ENCODE measurements around the gene HOXC4.
"Not testable (repeated sequence)": the region's sequence is repeated elsewhere in the genome, so short reads cannot be mapped to it uniquely, and the experiment has no call there.

HOXC4 gene

GRCh38 chr12:54042033-54042432 is 11.6 kb upstream of the HOXC4 start:
- not testable (repeated sequence) for DNase-seq

GRCh38 chr12:54042970-54043853 is 10.4 kb upstream of the HOXC4 start:
- DNase-seq: no peak

GRCh38 chr12:54044425-54045103 is 9.1 kb upstream of the HOXC4 start:
- DNase-seq: no peak

GRCh38 chr12:54045401-54045800 is 8.2 kb upstream of the HOXC4 start:
- no peak for DNase-seq

GRCh38 chr12:54045868-54046521 is 7.6 kb upstream of the HOXC4 start:
- no peak for DNase-seq

GRCh38 chr12:54046809-54047159 is 6.9 kb upstream of the HOXC4 start:
- no peak for DNase-seq

GRCh38 chr12:54047160-54047963 is 6.3 kb upstream of the HOXC4 start:
- DNase-seq: no peak

GRCh38 chr12:54047964-54048303 is 5.7 kb upstream of the HOXC4 start:
- DNase-seq: no peak

GRCh38 chr12:54048406-54049093 is 5.1 kb upstream of the HOXC4 start:
- no peak for DNase-seq

GRCh38 chr12:54049108-54049507 is 4.5 kb upstream of the HOXC4 start:
- no peak for DNase-seq

- no peak for DNase-seq
Measured at GRCh38 chr12:54050482-54050810, 3.2 kb upstream of the HOXC4 start.

- DNase-seq: no peak
Measured at GRCh38 chr12:54051026-54051842, 2.4 kb upstream of the HOXC4 start.

- no peak for DNase-seq
Measured at GRCh38 chr12:54051874-54052437, 1.7 kb upstream of the HOXC4 start.

GRCh38 chr12:54052438-54053002 is 1.1 kb upstream of the HOXC4 start:
- DNase-seq: no peak

- DNase-seq: no peak
Measured at GRCh38 chr12:54053003-54053750, 458 bp upstream of the HOXC4 start.

GRCh38 chr12:54054742-54055194 is 1.1 kb downstream of the HOXC4 start:
- no peak for DNase-seq

- DNase-seq: no peak
Measured at GRCh38 chr12:54055552-54055951, 1.9 kb downstream of the HOXC4 start.

- DNase-seq: no peak
Measured at GRCh38 chr12:54056110-54056509, 2.5 kb downstream of the HOXC4 start.

- no peak for DNase-seq
Measured at GRCh38 chr12:54058128-54058768, 4.6 kb downstream of the HOXC4 start.

- no peak for DNase-seq
Measured at GRCh38 chr12:54059668-54060067, 6.0 kb downstream of the HOXC4 start.

Measured in NCI-H1694 treated with DMSO at 0.1 percent for 48 hours (cell line).